Measurements from ENCODE around the gene SLC2A13.

Gene SLC2A13

GRCh38 chr12:40105515-40106201 lies at the start of gene SLC2A13:
TSS of gene SLC2A13 (minus strand) at chr12:40106081. CDS start at chr12:40105808, 273 bp downstream.
- DNase-seq = peak; percentile 71 to 75

- no peak for DNase-seq
Measured at GRCh38 chr12:40154381-40154780, 48.5 kb upstream of the SLC2A13 start.

- DNase-seq = no peak
Measured at GRCh38 chr12:40153432-40153831, 47.6 kb upstream of the SLC2A13 start.

- peak; percentile 22 to 34 for DNase-seq
Measured at GRCh38 chr12:40152783-40153383, 47.0 kb upstream of the SLC2A13 start.

- no peak for DNase-seq
Measured at GRCh38 chr12:40149673-40150260, 43.9 kb upstream of the SLC2A13 start.

- DNase-seq = no peak
Measured at GRCh38 chr12:40146800-40147797, 41.2 kb upstream of the SLC2A13 start.

GRCh38 chr12:40145896-40146295 lies 40.0 kb upstream of the SLC2A13 start:
- no peak for DNase-seq

GRCh38 chr12:40144023-40144422 lies 38.1 kb upstream of the SLC2A13 start:
- no peak for DNase-seq

GRCh38 chr12:40142001-40142744 lies 36.3 kb upstream of the SLC2A13 start:
- no peak for DNase-seq

- no peak for DNase-seq
Measured at GRCh38 chr12:40138526-40138925, 32.6 kb upstream of the SLC2A13 start.

- peak in 1 of 2 donors; percentile 1 for DNase-seq
Measured at GRCh38 chr12:40137252-40137651, 31.4 kb upstream of the SLC2A13 start.

- no peak for DNase-seq
Measured at GRCh38 chr12:40127408-40127807, 21.5 kb upstream of the SLC2A13 start.

GRCh38 chr12:40123496-40123895 lies 17.6 kb upstream of the SLC2A13 start:
- DNase-seq = no peak

- DNase-seq = no peak
Measured at GRCh38 chr12:40122842-40123241, 17.0 kb upstream of the SLC2A13 start.

GRCh38 chr12:40117818-40118217 lies 11.9 kb upstream of the SLC2A13 start:
- DNase-seq = no peak

GRCh38 chr12:40110586-40110985 lies 4.7 kb upstream of the SLC2A13 start:
- no peak for DNase-seq

GRCh38 chr12:40107803-40108620 lies 2.1 kb upstream of the SLC2A13 start:
- DNase-seq = peak; percentile 31 to 35

- DNase-seq = peak; percentile 89 to 91
Measured at GRCh38 chr12:40107098-40107802, 1.4 kb upstream of the SLC2A13 start.

- DNase-seq = no peak
Measured at GRCh38 chr12:40106655-40107054, 774 bp upstream of the SLC2A13 start.

GRCh38 chr12:40106202-40106533 lies 287 bp upstream of the SLC2A13 start:
- DNase-seq = no peak

GRCh38 chr12:40105265-40105514 lies 691 bp downstream of the SLC2A13 start:
- no peak for DNase-seq
